ENCODE measurements around the gene MYRFL. TPM values are rescaled to one million over a fixed set of nuclear protein-coding genes. Genes with fewer than 3 reads are reported as not detected.

The MYRFL gene
- total RNA-seq, 1 donor from 2014 or later, result not detected

DNA sequence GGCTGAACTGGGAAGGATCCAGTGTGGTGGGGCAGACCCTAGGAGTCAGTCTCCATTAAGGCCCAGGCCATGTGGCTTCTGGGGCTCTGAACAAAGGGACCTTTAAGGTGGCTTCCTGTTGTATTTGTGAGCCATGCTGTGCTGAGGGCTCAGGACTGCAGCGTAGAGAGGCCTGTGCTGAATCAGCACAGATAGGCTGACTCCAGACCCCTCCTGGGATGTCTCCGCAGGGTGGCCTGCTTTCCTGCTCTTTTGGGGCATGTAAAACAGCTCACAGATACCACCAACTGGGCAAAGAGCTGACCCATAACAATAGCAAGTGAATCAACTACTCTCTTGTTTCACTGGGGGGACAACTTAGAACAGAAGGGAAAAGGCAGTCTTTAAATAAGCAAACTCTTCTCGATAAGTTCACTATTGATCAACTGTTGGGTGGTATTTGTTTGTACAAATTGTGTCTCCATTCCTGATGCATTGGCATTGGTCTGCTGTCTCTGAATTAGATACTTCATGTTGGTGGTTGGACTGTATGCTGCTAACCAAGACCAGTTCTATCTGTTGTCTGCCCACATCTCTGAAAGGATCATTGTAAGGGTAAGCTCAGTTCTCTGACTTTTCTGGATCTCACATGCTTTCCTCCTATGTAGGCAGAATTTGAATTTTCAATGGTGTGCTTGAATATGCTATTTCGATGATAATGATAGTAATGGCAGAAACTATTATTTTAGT, 71.8 kb downstream of the MYRFL start:
- intact Hi-C loops (cut with micrococcal nuclease), result no loop called here
- ChIA-PET POLR2A (no interaction called here), CTCF (interaction anchor here (1.7 to 2.8 kb wide), 2 partner anchors 680 to 684 kb away, joined by 5 to 10 read pairs; no protein-coding TSS in a partner anchor)
- no peak overlapping the region for H3K4me3 Mint-ChIP-seq
- no peaks in the 10 kb centered on the region for H3K9me3 Mint-ChIP-seq
- no peak for DNase-seq
- peaks cover 2% of the 10 kb centered on the region for H3K27me3 Mint-ChIP-seq
- no peaks in the 10 kb centered on the region for H3K4me1 Mint-ChIP-seq
- ATAC-seq (ENCODE audit: low read depth), result no peak
- H3K36me3 Mint-ChIP-seq (ENCODE audit: low read depth), result no peaks in the 10 kb centered on the region
- H3K27ac Mint-ChIP-seq, result no peak overlapping the region
- TF ChIP-seq, protein P1, sequence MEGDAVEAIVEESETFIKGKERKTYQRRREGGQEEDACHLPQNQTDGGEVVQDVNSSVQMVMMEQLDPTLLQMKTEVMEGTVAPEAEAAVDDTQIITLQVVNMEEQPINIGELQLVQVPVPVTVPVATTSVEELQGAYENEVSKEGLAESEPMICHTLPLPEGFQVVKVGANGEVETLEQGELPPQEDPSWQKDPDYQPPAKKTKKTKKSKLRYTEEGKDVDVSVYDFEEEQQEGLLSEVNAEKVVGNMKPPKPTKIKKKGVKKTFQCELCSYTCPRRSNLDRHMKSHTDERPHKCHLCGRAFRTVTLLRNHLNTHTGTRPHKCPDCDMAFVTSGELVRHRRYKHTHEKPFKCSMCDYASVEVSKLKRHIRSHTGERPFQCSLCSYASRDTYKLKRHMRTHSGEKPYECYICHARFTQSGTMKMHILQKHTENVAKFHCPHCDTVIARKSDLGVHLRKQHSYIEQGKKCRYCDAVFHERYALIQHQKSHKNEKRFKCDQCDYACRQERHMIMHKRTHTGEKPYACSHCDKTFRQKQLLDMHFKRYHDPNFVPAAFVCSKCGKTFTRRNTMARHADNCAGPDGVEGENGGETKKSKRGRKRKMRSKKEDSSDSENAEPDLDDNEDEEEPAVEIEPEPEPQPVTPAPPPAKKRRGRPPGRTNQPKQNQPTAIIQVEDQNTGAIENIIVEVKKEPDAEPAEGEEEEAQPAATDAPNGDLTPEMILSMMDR (IDR thresholded peaks at IDR 0.05), result no peak

DNA sequence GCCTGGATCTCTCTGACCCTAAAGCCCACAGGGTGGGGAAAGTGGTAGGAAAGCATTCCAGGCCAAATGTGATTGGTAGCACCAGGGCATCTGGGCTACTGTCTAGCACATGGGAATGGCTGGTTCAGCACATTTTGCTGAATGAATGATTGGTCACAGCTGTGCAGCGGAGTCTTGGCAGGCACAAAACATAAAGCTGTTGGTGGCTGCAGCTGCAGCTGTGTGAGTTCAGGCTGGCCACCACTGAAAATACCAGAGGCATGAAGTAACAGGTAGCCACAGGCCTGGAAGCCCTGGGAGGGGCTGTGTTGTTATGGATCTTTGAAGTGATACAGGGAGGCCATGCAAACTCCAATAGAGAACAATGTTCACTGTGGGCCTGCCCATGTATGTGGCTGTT, 72.7 kb downstream of the MYRFL start:
- ChIA-PET POLR2A (no interaction called here), CTCF (interaction anchor here (1.7 to 2.8 kb wide), 2 partner anchors 679 to 683 kb away, joined by 5 to 10 read pairs; no protein-coding TSS in a partner anchor)
- Mint-ChIP-seq H3K4me3 (no peak overlapping the region), H3K9me3 (no peaks in the 10 kb centered on the region), H3K4me1 (no peaks in the 10 kb centered on the region), H3K36me3 (ENCODE audit: low read depth) (no peaks in the 10 kb centered on the region), H3K27me3 (peaks cover 2% of the 10 kb centered on the region), H3K27ac (no peak overlapping the region)
- intact Hi-C loops (cut with micrococcal nuclease), result no loop called here
- ATAC-seq (ENCODE audit: low read depth) (no peak), DNase-seq (no peak)
- TF ChIP-seq, protein P1 (IDR thresholded peaks at IDR 0.05), result no peak

DNA sequence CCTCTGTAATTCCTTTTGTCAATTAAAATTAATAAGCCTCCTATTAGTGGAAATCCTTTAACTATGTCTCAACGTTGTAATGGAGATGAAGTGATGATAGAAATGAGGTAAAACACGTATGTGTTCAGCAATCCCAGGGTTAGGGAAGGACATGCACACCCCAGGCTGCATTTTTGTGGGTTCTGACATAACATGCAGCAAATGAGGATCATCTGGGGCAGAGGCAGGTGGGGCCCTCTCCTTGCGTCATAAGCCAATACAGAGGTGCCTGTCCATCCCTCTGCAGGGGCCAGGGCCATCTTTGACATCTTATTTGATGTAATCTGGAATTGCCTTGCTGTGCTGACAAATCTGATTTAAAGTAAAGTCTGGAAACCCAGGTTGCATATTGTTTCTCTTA, 73.2 kb downstream of the MYRFL start:
- H3K9me3 Mint-ChIP-seq, result no peaks in the 10 kb centered on the region
- ChIA-PET CTCF (interaction anchor here (1.0 to 2.8 kb wide), 3 partner anchors 679 to 835 kb away, joined by 3 to 10 read pairs (median 5); no protein-coding TSS in a partner anchor), POLR2A (no interaction called here)
- no peaks in the 10 kb centered on the region for H3K36me3 Mint-ChIP-seq (ENCODE audit: low read depth)
- intact Hi-C loops (cut with micrococcal nuclease), result no loop called here
- H3K27ac Mint-ChIP-seq, result no peak overlapping the region
- DNase-seq (no peak), ATAC-seq (ENCODE audit: low read depth) (no peak)
- H3K27me3 Mint-ChIP-seq, result peaks cover 2% of the 10 kb centered on the region
- TF ChIP-seq, protein P1 (IDR thresholded peaks at IDR 0.05), result no peak
- H3K4me3 Mint-ChIP-seq, result no peak overlapping the region
- H3K4me1 Mint-ChIP-seq, result no peaks in the 10 kb centered on the region

DNA sequence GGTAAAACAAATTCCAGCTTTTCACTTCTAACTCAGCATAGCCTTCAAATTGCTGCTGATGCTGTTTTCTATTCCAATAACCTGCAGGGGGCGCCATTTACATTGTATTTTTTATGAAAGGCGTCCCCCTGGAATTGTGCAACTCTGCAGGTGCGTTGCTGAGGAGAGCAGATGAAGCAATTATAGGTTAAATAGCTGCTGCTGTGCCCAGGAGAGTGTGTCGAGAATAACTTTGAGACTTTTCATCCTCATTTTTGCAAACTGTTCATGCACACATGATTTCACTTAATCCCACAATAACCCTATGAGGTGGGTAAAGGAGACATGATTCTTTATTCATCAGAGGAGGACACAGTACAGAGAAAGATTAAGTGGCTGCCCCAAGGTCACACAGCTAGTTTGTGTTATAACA, 75.7 kb downstream of the MYRFL start:
- intact Hi-C loops (cut with micrococcal nuclease), result loop anchor here (1.0 kb wide), 3 partner anchors 677 to 830 kb away; no protein-coding TSS in a partner anchor
- no peaks in the 10 kb centered on the region for H3K27me3 Mint-ChIP-seq
- no peaks in the 10 kb centered on the region for H3K9me3 Mint-ChIP-seq
- no peak overlapping the region for H3K4me3 Mint-ChIP-seq
- CTCF ChIA-PET, result interaction anchor here (0.8 to 4.2 kb wide), 18 partner anchors 8 to 833 kb away, joined by 3 to 87 read pairs (median 4); no protein-coding TSS in a partner anchor
- H3K36me3 Mint-ChIP-seq (ENCODE audit: low read depth), result no peaks in the 10 kb centered on the region
- DNase-seq (no peak), ATAC-seq (ENCODE audit: low read depth) (peak; percentile 40)
- TF ChIP-seq, protein P1 (IDR thresholded peaks at IDR 0.05), result peak; percentile 68
- H3K27ac Mint-ChIP-seq, result no peak overlapping the region
- no peaks in the 10 kb centered on the region for H3K4me1 Mint-ChIP-seq
- POLR2A ChIA-PET, result no interaction called here

DNA sequence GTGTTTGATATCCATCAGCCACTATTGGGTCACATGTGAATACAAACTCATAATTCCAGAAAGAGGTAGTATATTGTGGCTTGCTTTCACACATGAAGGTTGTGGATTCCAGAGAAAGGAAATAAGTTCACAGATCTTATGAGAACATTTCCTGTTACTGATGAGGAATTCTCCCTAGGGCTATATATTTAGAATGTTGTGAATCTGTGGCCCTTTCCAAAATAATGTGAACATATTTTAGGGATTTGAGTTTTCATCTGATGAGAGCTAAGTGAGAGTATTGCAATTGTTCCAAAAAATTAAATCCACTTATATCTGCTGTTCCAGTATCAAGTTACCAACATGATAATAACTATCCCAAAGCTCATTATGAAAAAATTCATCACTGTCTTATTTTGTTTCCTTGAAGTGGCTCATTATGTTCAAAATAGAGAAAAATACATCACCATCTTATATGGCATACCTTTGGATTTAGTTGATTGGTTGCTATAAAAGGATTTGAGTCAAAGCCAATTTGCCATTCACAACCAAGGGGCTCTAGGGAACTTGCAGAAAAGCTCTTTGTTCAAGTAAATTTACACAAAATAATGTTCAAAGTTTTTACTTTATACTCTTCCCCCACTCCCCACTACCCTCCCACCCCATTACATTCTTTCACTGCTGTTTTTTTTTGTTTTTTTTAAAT, 76.3 kb downstream of the MYRFL start:
- Mint-ChIP-seq H3K9me3 (no peaks in the 10 kb centered on the region), H3K27ac (no peak overlapping the region), H3K27me3 (no peaks in the 10 kb centered on the region), H3K36me3 (ENCODE audit: low read depth) (no peaks in the 10 kb centered on the region), H3K4me1 (peaks cover 6% of the 10 kb centered on the region), H3K4me3 (no peak overlapping the region)
- POLR2A ChIA-PET, result no interaction called here
- intact Hi-C loops (cut with micrococcal nuclease), result no loop called here
- ATAC-seq (ENCODE audit: low read depth), result no peak
- TF ChIP-seq, protein P1 (IDR thresholded peaks at IDR 0.05), result no peak
- CTCF ChIA-PET, result interaction anchor here (0.8 to 4.2 kb wide), 17 partner anchors 8 to 831 kb away, joined by 3 to 87 read pairs (median 4); no protein-coding TSS in a partner anchor
- DNase-seq, result no peak
